Fibroblast of mammary gland (primary cell): ENCODE data around the gene FHL1.
A peak's percentile ranks its signal among the peaks of the same experiment; 100 is the strongest.

ENCODE experiments used
- DNase-seq: peaks from one replicate; pipeline ENCODE4 v3.0.0-alpha.2; 2010; ENCODE audit warnings: low read depth
- H3K4me3 ChIP-seq: 2 replicates; pipeline ENCODE4 v1.5.1; 2011; ENCODE audit warnings: low read depth, mild to moderate bottlenecking, low read length, moderate library complexity; ENCODE audit not compliant: control insufficient read depth
- CTCF ChIP-seq: conservative IDR thresholded peaks from 2 replicates; pipeline ENCODE4 v1.5.1; 2011; ENCODE audit warnings: low read depth, low read length, inconsistent platforms; ENCODE audit not compliant: control insufficient read depth, insufficient read depth

FHL1 gene

DNA sequence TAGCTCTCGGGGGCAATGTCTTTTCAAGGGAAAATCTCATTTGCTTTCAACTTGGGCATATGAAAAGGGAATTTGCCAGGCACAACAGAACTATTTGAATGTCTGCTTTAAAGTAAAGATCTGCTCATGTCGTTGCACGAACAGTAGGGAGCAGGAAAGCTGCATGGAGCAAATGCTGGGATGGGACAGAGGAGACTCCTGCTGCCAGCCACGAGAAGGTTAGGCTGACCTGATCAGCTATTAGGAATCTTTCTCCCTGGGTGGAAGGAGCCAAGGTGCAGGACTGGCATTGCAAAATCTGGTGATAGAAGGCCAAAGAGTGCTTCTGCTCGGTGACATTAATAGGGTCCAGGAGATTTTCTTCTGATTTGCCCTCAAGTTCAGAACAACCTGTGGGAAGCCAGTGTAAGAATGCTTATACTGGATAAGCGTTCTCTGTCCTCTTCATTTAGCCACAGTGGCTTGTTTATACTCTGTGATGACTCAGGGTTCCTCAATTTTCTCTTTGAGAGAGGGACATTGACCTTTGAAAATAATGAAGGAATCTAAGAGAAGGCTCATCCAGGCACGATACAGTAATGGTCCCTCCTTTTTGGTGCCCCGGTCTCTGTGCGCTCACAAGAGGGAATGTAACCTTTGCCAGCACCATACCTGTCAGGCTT lies 22.9 kb downstream of the FHL1 start:
- peak; percentile 42 for TF ChIP-seq CTCF
- no peak overlapping the region for H3K4me3 ChIP-seq
- DNase-seq = peak; percentile 59

GRCh38 chrX:136171420-136171819 lies 24.1 kb downstream of the FHL1 start:
- TF ChIP-seq CTCF = no peak
- no peak for DNase-seq
- H3K4me3 ChIP-seq = no peak overlapping the region

DNA sequence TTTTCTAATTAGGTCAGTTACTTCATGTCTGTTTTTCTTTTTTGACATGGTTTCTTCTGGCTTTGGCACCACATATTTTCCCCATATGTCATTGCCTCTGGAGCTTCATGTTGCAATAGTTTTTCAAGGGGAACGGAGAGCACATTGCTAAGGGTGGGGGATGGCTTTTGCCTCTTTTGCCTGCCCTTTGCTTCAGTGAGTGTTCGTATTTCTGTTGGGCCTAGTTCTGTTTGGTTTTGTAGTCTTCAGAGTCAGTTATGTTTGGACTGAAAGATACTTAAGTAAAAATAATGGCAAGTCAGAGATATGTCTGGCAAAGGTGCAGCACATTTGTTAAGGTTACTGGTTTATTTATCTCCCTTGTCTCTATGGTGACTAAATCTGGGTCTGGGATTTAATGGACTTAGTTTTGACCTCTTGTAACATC lies 29.1 kb downstream of the FHL1 start:
- H3K4me3 ChIP-seq = no peak overlapping the region
- peak; percentile 91 for DNase-seq
- no peak for TF ChIP-seq CTCF

DNA sequence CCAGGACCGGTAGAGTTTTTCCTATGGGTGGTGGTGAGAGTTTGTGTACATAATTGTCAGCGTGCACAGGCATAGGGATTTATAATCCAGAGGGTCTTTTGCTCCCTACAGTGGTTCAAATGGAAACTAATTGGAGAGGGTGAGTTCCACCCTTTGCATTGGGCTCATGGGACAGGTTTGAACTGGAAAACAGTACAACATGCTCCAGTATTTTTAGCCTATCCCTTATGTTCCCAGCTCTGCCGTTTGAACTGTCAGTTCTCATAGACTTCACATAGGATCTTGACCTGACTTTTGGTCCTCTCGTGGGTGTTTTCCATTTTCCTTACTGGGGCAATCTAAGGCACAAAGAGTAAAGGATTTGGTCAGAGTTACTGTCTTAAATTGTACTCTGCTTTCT lies 31.8 kb downstream of the FHL1 start:
- no peak for TF ChIP-seq CTCF
- DNase-seq = no peak

DNA sequence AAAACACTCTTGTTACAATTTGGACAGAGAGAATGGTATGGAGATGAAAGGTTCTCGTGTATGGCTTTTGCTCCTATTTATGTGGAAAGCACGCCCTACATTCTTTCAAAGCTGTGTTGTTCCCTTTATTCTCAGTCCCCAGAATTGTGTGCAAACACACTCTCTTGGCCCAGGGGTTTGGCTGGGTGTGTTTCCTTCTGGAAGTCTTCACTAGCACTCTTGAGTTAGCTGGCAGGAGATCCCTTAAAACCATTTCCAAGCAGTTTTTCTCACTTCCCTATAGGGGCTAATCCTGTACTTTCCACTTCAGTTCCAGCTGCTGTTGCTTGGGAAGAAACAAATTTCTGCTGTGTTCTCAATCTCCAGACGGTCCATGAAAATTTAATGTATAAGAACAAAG lies 35.1 kb downstream of the FHL1 start:
- DNase-seq = no peak
- H3K4me3 ChIP-seq = no peak overlapping the region
- TF ChIP-seq CTCF = no peak

More for the DNA sequence above, 31.8 kb downstream of the FHL1 start:
- no peak overlapping the region for H3K4me3 ChIP-seq

DNA sequence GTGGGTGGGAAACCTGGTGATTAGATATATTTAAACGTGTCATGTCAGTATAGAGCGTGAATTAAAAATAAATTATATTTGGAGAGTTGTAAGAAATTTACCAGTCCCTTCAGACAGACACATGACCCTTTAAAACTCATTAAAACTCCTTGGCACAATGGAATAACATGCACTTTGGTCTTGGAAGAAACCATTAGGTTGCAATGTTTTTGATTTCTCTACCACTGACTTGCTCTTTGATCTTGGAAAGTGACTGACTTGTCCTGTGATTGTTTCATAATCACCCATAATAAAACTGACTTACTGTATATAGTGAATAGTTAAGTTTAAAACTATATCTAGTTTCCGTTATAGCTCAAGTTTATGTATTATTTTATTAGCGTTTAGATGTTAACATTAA lies 35.8 kb downstream of the FHL1 start:
- no peak for TF ChIP-seq CTCF
- H3K4me3 ChIP-seq = no peak overlapping the region
- DNase-seq = no peak

GRCh38 chrX:136183917-136184316 lies 36.6 kb downstream of the FHL1 start:
- DNase-seq = peak; percentile 67
- TF ChIP-seq CTCF = no peak
- no peak overlapping the region for H3K4me3 ChIP-seq
